HG03571 (cell line): ENCODE results near the gene OSBPL7.

Experiments used
- ATAC-seq: cut with Tn5 transposase; IDR thresholded peaks from one replicate; pipeline ENCODE4 v1.9.1; 2021; ENCODE audit not compliant: unreplicated experiment

OSBPL7 gene

DNA sequence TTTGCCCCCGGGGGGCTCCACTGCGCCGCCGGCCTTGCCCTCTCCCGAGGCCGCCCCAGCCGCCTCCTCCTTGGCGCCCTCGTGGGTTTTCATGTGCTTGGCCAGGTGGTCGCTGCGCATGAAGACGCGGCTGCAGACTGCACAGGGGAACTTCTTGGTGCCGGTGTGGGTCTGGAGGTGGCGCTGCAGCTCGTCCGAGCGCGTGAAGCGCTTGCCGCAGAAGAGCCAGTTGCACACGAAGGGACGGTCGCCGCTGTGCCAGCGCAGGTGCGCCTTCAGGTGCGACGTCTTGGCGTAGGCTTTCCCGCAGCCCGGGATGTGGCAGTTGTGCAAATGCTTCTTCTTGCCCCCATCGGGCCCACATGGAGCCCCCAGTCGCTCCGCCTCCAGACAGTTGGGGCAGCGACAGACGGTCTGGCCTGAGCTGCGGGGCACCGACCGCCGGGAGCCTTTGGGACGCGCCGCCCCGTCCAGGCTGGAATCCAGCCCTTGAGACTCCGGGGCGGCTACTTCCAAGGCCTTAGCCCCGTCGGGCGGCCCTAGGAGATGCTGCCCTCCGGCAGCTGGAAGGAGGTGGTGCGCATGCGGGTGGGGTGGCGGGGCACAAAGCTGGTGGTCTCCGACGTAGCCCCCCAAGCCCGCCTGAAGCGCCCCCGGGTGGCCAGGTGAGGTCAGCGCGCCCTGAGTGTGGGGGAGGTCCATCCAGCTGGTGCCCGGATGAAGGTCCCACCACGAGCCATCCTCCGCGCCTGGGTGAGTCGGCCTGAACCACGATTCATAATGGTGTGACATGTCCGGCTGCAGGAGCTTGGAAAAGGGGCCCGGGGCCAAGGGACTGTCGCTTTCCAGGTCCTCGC, 26.0 kb upstream of the OSBPL7 start:
- ATAC-seq: no peak

DNA sequence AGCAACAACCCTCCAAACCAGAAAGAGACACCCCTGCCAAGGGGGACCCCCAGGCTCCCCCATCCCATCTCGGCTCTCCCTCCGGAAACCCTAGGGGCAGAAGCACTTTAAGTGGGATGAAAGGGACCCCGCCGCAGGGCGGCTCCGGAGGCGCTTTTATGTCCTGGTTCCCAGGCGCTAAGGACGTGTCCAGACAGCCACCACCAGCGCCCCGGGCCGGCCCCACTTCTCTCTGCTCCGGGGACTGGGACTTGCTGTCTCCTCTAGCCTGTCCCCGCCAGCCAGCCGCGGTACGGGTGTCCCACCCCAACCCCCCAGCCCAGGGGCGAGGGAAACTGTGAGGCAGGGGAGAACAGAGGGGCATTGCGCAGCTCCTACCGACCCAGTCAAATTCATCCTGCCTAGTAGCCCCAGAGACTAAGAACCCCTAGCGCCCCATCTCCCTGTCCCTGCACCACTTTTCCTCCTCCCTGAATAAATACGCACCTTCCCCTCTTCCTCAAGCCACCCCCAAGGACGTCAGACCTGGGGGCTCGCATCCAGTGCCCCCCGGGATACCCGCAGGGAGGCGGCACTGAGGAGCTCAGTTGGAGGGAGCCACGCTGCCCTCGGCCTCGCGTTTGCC, 25.2 kb upstream of the OSBPL7 start:
- ATAC-seq: no peak

DNA sequence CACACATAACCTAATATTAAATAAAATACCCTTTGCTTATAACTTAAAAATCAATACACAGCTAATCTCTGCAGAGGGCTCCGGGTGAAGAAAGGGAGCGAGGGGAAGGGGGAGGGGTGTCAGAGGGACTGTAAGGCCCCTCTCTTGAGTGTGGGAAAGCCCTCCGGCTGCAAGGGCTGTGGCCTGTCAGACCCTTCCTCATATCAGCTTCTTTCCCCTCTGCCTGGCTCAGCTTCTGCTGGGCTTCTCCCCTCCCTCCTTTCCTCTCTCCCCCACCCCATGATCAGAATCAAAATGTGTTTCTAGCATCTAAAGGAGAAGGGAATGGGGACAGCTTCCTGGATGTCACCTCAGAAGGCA, 24.1 kb upstream of the OSBPL7 start:
- ATAC-seq: no peak

DNA sequence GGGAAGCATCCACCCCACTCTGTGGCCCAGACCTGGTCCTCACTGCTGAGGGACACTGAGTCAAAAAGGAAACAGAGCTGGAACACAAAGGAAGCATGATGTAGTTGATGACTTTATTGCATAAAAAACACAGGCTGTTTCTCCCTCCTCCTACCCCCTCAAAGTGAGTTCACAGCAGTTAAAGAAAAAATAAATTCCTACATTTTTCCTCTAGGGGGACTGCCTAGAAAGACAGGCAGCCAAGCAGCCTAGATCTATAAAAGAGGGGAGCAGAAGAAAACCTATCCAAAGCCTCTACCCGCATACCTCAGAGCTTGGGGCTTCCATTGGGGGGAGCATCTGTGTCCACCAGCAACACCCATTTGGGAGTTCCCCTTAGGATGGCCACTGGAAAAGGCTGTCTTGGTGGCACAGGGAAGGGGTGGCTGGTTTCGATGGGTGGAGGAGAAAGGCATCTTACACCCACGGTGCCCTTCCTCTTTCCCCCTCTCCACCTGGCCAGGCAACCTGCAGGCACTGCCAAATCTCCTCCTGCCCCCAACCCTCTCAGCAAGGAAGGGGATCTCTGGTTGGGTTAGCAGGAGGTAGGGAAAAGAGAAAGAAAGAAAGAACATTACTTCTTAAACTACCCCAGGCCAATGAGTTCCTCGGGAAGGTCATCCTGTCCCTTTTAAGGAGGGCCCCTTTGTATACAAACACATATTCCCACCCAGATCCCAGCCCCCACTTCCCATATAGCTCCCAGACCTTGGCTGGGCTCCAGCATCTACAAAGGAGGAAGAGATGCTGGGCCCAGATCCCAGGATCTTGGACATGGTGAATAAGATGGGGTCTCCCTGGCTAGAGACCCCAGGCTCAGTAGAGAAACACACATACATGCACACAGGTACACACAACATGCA, 23.5 kb upstream of the OSBPL7 start:
- no peak for ATAC-seq

DNA sequence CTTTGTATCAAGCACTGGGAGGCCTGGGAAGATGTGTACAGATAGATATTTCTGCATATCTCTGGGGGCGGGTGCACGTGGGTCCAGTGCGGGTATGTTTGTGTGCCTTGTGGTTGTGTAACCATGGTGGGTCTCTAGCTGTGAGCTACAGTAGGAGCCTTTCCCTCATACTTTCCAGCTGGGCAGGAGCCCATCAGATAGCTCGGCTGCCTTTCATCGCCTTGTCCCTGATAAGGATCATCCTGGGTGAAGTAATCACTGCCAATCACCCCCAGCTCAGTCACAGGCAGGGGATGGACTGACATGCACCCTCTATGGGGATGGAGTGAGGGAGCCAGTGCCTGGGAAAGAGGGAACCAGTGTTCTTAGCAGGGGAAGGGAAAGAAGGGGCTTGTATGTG, 22.6 kb upstream of the OSBPL7 start:
- no peak for ATAC-seq

DNA sequence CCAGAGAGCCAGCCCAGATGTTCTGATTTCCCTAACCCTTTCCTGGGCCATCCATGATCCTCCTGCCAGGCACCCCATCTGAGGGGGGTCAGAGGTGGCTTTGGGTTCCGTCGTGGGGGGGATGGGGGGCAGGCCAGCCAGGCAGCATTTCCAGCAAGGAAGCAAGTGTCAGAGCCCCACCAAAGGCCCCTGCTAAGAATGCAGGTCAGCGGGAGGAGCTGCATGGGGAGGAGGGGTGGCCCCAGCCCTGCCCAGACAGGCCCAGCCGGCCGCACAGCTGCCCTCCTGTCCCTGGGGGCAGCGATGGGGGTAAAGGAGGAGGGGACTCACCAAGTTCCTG, 21.8 kb upstream of the OSBPL7 start:
- no peak for ATAC-seq

DNA sequence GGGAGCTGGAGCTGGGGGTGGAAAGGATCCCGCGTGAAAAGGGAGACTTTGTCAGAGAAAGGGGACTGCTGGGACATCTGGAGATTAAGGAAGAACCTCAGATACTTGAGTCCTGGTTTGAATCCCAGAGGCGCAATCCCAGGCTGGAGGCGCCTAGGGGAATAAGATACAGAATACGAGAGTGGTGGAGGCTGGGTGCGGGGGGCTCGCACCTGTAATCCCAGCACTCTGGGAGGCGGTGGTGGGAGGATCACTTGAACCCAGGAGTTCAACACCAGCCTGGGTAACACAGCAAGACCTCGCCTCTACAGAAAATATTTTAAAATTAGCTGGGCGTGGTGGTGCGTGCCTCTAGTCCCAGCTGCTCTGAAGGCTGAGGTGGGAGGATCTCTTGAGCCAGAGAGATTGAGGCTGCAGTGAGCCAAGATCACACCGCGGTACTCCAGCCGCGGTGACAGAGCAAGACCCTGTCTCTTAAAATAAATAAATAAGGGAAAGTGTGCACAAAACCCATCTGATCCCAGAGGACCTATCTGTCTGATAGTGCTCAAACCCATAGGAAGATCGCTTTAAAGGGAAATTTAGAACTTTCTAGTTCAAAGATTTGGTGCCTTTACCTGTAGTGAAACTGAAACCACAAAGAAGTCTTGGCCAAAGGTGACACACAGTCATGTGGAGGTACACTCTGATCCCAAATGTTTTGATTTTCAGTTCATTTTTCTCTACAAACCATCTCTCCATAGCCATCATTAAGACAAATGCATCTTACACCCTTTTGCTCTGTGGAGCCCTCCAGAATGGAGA, 20.1 kb upstream of the OSBPL7 start:
- no peak for ATAC-seq

DNA sequence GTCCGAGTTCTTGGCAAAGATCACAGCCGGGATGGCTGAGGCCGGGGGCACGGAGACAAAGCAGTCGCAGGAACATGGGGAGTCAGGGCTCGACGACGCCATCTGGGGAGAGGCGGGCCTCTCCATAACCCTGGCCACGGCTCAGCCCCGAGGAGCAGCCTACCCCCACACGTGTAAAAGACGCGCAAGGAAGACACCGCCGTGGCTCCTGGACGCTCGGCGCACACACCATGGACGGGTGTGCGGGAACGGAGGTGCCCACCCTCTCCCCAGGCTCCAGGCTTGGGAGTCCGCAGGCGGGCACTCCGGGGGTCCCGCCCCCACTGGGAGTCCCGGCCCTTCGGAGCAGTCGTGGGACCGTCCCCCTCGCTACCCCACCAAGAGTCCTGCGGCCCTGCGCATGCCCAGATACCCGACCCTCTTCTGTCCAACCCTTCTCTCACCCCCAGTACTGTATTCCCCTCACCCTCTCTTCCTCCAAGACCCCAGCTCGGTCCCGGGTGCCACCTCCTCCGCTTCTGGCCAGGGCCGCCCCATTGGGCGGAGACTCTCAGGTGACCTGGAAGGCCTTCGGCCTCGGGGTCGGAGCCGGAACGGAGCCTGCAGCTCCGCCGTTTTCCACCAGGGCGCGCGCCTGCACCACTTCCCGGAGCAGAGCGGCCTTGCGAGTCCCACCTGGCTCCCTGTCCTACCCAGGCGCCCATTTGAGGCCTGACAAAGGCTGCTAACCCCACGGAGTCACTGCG, 19.3 kb upstream of the OSBPL7 start, which contains the start of gene SCRN2:
Gene SCRN2 (minus strand): TSS at position 532 of the 746 bp plus-strand sequence. CDS start 430 bp downstream, at position 102.
- ATAC-seq: peak; percentile 76

DNA sequence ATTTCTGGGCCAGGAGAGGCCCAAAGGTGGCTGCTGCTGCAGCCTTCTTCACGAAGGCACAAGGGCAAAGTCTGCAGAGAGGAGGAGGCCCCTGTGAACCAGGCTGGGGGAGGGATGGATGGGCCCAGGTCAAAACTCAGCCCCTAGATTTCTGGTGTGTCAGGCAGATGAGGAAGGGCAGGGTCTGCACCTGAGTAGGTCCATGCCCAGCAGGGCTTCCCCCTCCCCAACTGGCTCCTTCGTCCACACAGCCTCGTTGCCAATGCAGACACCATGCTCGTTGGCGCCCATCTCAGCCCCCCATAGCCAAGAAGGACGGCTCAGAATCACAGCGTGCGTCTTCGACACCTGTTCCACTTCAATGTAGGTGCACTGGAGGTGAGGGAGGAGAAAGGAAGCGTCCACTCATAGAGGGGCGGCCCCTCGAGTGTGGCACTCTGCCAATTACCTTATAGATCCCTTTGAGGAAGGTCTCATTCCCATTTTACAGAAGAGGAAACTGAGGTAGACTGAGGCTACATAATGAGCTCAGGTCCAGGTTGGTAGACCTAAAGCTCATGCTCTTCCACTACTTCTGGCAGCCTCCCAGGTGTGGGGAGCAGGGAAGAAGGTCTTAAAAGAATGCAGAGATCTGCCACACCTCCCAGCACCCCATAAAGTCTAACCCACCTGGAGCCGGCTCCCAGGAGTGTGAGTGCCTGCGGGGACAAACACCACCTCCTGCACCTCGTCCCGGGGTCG, 18.6 kb upstream of the OSBPL7 start:
- no peak for ATAC-seq

DNA sequence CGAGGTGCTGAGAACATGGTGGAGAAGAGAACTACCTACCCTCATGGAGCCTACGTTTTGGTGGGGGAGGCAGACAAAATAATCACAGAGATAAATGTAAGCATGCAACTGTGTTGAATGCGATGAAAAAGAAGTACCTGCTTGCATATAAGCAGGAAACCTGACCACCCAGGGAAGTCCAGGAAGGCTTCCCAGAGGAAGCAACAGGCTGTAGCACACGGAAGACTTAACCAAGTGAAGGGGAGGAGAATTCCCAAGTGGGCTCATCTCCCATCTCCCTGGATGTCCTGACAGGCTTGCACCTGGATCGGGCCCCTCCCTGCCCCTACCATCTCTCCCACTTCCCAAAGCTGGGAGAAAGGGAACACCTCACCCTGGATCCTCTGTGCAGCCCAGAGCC, 17.5 kb upstream of the OSBPL7 start:
- ATAC-seq: no peak

DNA sequence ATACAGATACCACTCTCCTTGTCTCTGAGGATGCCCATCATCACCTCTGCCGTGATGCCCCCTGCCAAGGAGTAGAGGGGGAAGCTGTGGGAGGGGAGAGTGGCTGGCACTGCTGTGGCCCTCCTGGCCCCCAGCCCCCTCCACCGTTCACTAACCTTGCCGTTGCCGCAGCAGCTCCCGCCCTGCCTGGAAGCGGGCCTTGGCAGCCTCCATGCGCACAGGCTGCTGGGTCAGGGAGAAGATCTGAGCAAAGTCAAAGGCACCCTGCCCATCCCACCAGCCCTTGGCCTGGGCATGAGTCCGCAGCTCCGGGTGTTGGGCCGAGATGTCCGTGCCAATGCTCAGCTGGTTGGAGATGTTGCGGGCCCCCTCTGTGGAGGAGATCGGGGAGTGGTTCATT, 17.0 kb upstream of the OSBPL7 start:
- no peak for ATAC-seq

DNA sequence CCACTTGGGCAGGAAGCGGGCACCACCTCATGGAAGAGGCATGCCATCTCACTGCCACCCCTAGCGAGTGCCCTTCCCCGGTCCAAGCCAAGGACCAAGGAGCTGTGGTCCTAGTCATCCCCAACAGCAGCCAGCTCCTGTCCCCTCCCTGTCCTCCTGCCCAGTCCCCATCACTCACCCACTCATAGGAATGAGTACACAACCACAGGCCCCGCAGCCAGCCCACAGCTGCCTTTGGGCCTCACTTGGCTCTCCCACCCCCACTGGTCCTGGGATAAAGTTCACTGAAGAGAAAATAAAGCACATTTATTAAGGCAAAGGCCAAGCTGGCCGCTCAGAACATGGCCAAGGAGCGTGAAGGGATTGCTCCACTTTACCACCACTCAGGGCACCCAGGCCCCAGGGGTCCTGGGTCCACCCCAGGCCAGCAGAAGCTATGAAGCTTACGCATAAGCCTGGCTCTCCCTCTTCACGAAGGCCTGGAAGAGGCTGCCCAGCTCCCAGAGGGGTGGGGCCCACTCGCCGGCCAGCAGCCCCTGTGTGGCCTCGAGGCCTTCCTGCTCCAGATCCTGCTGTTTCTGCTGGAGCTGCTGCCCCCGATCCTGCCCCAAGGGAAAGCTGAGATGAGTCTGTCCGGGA, 15.9 kb upstream of the OSBPL7 start:
- ATAC-seq: no peak

DNA sequence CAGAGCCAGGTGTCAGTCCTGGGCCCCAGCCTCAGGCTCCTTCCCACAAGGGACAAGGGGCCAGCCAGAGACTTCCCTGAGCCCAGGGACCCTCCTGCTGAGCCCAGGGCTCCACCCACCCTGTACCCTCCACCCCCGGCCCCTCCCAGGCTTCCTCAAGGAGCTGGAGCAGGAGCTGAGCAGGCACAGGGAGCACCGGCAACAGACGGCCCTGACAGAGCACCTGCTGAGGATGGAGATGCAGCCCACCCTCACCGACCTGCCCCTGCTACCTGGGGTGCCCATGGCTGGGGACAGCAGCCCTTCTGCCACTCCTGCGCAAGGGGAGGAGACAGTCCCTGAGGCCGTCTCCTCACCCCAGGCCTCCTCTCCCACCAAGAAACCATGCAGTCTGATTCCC, 15.0 kb upstream of the OSBPL7 start:
- ATAC-seq: no peak

DNA sequence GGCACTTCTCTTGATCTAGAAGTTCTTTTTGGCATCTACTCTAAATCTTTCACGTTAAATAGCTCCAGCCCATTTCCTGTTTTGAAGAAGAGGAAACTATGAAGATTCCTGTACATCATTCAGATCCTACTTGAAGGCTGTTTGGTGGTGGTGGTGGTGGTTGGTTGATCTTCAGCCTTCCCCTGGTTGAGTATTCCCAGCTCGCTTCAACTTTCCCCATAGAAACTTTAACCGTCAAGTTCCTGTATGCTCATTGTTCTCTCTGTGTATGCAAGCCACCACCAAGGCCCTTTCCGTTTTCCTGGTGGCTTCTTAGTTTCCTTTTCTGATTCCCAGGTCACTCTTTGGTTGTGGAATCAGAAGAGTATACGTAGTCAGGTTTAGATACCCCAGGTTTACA, 13.2 kb upstream of the OSBPL7 start:
- ATAC-seq: no peak

DNA sequence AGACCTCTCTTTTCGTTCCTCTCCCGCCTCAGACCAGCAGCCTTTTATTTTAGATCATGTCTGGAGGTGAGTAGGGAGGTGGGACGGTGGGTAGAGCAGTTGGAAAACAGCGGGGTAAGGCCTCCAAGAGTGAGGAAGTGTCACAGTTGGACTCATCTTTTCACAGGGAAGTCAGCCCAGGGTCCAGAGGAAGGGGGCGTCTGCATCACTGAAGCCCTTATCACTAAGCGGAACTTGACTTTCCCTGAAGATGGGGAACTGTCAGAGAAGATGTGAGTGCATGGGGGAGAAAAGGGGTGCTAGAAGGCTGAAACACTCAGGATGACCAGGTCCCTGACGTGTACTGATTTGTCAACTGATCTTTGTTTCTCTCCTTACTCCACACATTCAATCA, 10.3 kb upstream of the OSBPL7 start:
- ATAC-seq: no peak

DNA sequence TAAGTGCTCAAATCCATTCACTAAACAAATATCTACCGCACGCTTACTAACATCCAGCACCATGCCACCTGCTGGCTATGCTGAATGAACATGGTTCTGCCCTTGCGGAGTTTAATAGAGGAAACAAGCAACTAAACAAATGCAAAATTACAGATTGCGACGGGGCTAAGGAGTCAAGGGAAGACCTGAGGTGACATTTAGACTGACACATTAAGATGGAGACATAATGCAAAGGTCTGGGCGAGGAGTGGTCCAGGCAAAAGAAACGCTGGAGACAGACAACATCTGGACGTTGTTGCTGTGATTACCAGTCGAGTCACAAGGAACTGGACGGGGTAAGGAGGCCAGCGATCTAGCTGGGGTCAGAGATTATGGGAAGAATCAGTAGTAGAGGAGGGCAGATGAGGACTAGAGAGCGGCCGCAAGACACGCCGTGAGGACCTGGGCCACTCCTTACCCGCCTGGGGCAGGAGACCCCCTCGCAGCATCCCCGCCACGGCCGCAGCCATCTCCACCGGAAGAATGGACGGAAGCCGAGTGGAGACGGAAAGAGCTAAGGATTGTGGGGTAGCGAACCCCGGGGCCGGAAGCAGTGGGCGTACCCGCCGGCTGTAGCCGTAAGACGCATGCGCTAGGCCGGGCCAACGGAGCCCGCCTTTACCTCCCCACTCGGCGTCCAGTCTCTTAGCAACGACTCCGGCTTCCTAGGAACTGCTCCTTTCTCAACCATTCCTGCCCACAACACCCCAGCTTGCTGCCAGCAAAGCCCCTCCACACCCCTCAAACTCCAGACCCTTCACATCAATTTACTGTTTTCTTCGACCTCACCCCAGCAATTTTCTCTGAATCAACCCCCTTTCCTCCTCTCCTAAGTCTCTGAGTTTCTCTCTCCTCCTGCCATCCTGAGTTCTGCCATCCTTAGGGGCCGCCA, 9.7 kb upstream of the OSBPL7 start, which contains the start of the genes LRRC46 and MRPL10:
Gene LRRC46 (plus strand): TSS at position 668 of the 931 bp plus-strand sequence. CDS start 320 bp downstream, outside the sequence.
Gene MRPL10 (minus strand): TSS at position 539 of the 931 bp plus-strand sequence. CDS start 30 bp downstream, at position 509.
- peak; percentile 74 for ATAC-seq

DNA sequence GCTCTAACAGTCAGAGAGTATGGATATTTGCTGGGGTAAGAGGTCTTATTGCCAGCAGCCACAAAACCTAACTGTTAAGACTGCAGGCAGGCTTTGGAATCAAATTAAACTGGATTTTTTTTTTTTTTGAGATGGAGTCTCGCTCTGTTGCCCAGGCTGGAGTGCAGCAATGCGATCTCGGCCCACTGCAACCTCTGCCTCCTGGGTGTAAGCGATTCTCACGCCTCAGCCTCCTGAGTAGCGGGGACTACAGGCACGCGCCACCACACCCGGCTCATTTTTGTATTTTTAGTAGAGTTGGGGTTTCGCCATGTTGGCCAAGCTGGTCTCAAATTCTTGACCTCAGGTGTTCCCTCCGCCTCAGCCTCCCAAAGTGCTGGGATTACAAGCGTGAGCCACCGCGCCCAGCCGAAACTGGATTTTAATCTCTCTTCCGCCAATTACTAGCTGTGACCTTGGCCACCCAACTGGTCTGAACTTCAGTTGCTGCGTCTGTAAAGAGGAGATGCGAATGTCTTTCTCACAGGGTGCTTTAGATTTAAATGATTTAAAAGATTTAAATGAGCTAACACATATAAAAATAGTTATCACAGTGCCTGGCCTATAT, 8.9 kb upstream of the OSBPL7 start:
- ATAC-seq: no peak
